Endothelial cell of umbilical vein (primary cell): ENCODE measurements around the gene GAA. TPM values are rescaled to one million over a fixed set of nuclear protein-coding genes. Genes with fewer than 3 reads are reported as not detected.

Experiments
- BruUV-seq: library from RNA; stranded (reverse); fragments of 400-500 nt; replicated peaks from 2 replicates; lab custom pipeline; 2021; lab: Mats Ljungman, UMichigan
- CTCF ChIA-PET: fragments of 300-600, 350-600 bp; sonication (Branson Sonifier 250); formaldehyde crosslinking; loops from one replicate; lab custom pipeline; 2021; ENCODE audit warnings: antibody characterized with exemption, inconsistent platforms; lab: Charles Lee
- POLR2A ChIA-PET: fragments of 300-600, 350-600 bp; sonication (Branson Sonifier 250); formaldehyde crosslinking; loops from one replicate; lab custom pipeline; 2021; ENCODE audit warnings: antibody characterized with exemption, inconsistent platforms; lab: Charles Lee
- DNase-seq: peaks from one replicate; pipeline ENCODE4 v3.0.0-alpha.2; 2011; ENCODE audit warnings: low read depth, low spot score
- FAIRE-seq: peaks from 2 replicates; lab custom pipeline; 2011; peaks lifted over from hg19 to GRCh38; lab: Jason Lieb, UNC
- H2AFZ ChIP-seq: 2 replicates; pipeline ENCODE4 v1.6.0; 2012; ENCODE audit warnings: low read depth, low read length, control low read depth, inconsistent platforms
- H3K27ac ChIP-seq: 2 replicates; pipeline ENCODE4 v1.5.1; 2011; ENCODE audit warnings: low read depth, mild to moderate bottlenecking, control low read depth, low read length, moderate library complexity; ENCODE audit not compliant: insufficient read depth
- H3K27me3 ChIP-seq, 2 experiments: 2 replicates each; pipeline versions ENCODE4 v1.6.0 to v1.6.1; 2011; ENCODE audit warnings: low read length in 2 of 2, mixed read lengths in 1 of 2; ENCODE audit not compliant: control insufficient read depth in 2 of 2, insufficient read depth in 2 of 2
- H3K36me3 ChIP-seq, 2 experiments: 2 replicates in 1 of 2; 3 replicates in 1 of 2; pipeline ENCODE4 v1.5.1; 2011; ENCODE audit warnings: low read length in 2 of 2, mild to moderate bottlenecking in 1 of 2, moderate library complexity in 1 of 2; ENCODE audit not compliant: control insufficient read depth in 2 of 2, insufficient read depth in 2 of 2; ENCODE audit errors: extremely low read depth in 1 of 2
- H3K4me1 ChIP-seq: 3 replicates; pipeline ENCODE4 v1.5.1; 2011; ENCODE audit warnings: mild to moderate bottlenecking, low read length; ENCODE audit not compliant: control insufficient read depth, insufficient read depth; ENCODE audit errors: extremely low read depth
- H3K4me2 ChIP-seq: 2 replicates; pipeline ENCODE4 v1.6.1; 2011; ENCODE audit warnings: low read length, control low read depth, mixed read lengths; ENCODE audit not compliant: insufficient read depth
- H3K4me3 ChIP-seq, 3 experiments: fragments of 200-600 bp in 1 of 3; sonication (generic), shearing (Covaris generic) in 1 of 3; replicated peaks in 1 of 3; 2 replicates each; pipeline ENCODE4 v1.5.1; 2011 to 2016; ENCODE audit warnings: control low read depth in 3 of 3, low read length in 3 of 3, mild to moderate bottlenecking in 2 of 3, inconsistent platforms in 1 of 3, low read depth in 1 of 3, moderate library complexity in 1 of 3; ENCODE audit not compliant: insufficient read depth in 1 of 3
- H3K79me2 ChIP-seq: 2 replicates; pipeline ENCODE4 v1.6.0; 2012; ENCODE audit warnings: low read length, inconsistent platforms; ENCODE audit not compliant: control insufficient read depth, insufficient read depth
- H3K9ac ChIP-seq: replicated peaks from 2 replicates; pipeline ENCODE3; 2011; ENCODE audit warnings: low read length, control low read depth; ENCODE audit not compliant: insufficient read depth; ENCODE audit errors: extremely low read depth
- H3K9me1 ChIP-seq: replicated peaks from 3 replicates; pipeline ENCODE4 v1.6.0; 2011; ENCODE audit warnings: mild to moderate bottlenecking, low read length; ENCODE audit not compliant: control insufficient read depth, insufficient read depth; ENCODE audit errors: extremely low read depth
- H3K9me3 ChIP-seq: replicated peaks from 2 replicates; pipeline ENCODE4 v1.5.1; 2012; ENCODE audit warnings: low read length, inconsistent platforms; ENCODE audit not compliant: control insufficient read depth, insufficient read depth
- H4K20me1 ChIP-seq: replicated peaks from 2 replicates; pipeline ENCODE3; 2011; ENCODE audit warnings: mild to moderate bottlenecking, low read length; ENCODE audit not compliant: control insufficient read depth, insufficient read depth; ENCODE audit errors: extremely low read depth
- EZH2 ChIP-seq: IDR thresholded peaks from 2 replicates; pipeline ENCODE4 v1.6.1; 2012; ENCODE audit warnings: borderline replicate concordance, low read depth, mild to moderate bottlenecking, moderate library complexity, low read length, inconsistent platforms; ENCODE audit not compliant: severe bottlenecking
- FOS ChIP-seq: IDR thresholded peaks from 2 replicates; pipeline ENCODE4 v1.6.1; 2011; ENCODE audit warnings: mild to moderate bottlenecking, low read length, moderate library complexity, borderline replicate concordance; ENCODE audit not compliant: insufficient read depth
- GATA2 ChIP-seq: IDR thresholded peaks from 2 replicates; pipeline ENCODE4 v1.7.0; 2011; ENCODE audit warnings: low read depth, mild to moderate bottlenecking, moderate library complexity, mixed read lengths, low read length; ENCODE audit not compliant: insufficient read length, insufficient read depth
- JUN ChIP-seq: IDR thresholded peaks from 2 replicates; pipeline ENCODE4 v1.6.1; 2011; ENCODE audit warnings: borderline replicate concordance, low read depth; ENCODE audit not compliant: insufficient read length, insufficient read depth
- MYC ChIP-seq: IDR thresholded peaks from one replicate; pipeline ENCODE4 v1.6.1; 2011; ENCODE audit warnings: mild to moderate bottlenecking, low read depth, low read length
- POLR2A ChIP-seq: IDR thresholded peaks from 2 replicates; pipeline ENCODE4 v1.6.1; 2012; ENCODE audit warnings: low read depth, mild to moderate bottlenecking, control low read depth, low read length
- POLR2AphosphoS5 ChIP-seq: IDR thresholded peaks from 2 replicates; pipeline ENCODE4 v1.6.1; 2012; ENCODE audit warnings: low read depth, mild to moderate bottlenecking, control low read depth, low read length, moderate library complexity; ENCODE audit not compliant: insufficient read depth
- dilution Hi-C: fragments of 300-500 bp; cut with MboI; formaldehyde crosslinking; loops from one replicate; pipeline ENCODE4 v1.15.0; 2019; ENCODE audit warnings: low sequenced_read_pairs; ENCODE audit not compliant: extremely low pct_ligation_motif_present
- intact Hi-C: fragments of 100-400 bp; cut with micrococcal nuclease; formaldehyde crosslinking; loops from one replicate; pipeline ENCODE4 v1.10.0; 2022
- polyA plus RNA-seq, 4 experiments: library from polyadenylated mRNA; depleted of rRNA in 3 of 4; stranded (reverse) in 3 of 4; unstranded in 1 of 4; fragments of >200 nt; gene quantifications; 2 replicates each; pipeline versions ENCODE4 v1.2.1 to v1.2.3, GENCODE V29; 2011 to 2012; ENCODE audit warnings: missing spikeins in 1 of 4
- total RNA-seq: library from RNA; stranded (reverse); gene quantifications from 2 replicates; pipeline ENCODE4 v1.2.3, GENCODE V29; 2021
- TF ChIP-seq, protein P1 (sequence below), 2 donors: IDR thresholded peaks; 1 replicate in 1 of 2; 2 replicates in 1 of 2; pipeline ENCODE4 v1.5.1; 2011; ENCODE audit warnings: low read length in 2 of 2, mild to moderate bottlenecking in 2 of 2, moderate library complexity in 2 of 2, control low read depth in 1 of 2, inconsistent platforms in 1 of 2, low read depth in 1 of 2; ENCODE audit not compliant: insufficient read depth in 1 of 2; ENCODE audit errors: extremely low read depth in 1 of 2
- TF ChIP-seq, protein P2 (sequence below): IDR thresholded peaks from 2 replicates; pipeline ENCODE4 v1.6.1; 2011; ENCODE audit not compliant: insufficient read depth, insufficient read length

Gene GAA
- total and polyA plus RNA-seq, 2 donors (not counting 3 experiments of a cell fraction or from before 2014, with no cell fraction given), result 26.3 to 49.7 TPM

DNA sequence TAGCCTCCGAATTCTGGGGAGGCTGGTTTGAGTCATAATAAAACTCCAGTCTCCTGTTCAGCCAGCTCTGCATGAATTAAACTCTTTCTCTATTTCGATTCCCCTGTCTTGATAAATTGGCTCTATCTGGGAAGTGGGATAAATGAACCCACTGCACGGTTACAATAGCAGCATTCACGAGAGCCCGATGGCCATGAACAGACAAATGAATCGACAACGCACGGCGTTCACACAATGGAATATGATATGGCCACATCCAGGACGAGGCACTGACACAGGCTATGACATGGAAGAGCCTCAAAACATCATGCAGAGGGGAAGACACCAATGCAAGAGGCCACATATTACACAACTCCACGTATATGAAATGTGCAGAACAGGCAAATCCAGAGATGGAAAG, 62.8 kb downstream of the GAA start:
- H3K4me2 ChIP-seq, result no peak overlapping the region
- peaks cover 6 to 11% of the 10 kb centered on the region in 2 experiments for H3K27me3 ChIP-seq
- no peaks in the 10 kb centered on the region for H3K36me3 ChIP-seq
- no peak for DNase-seq
- no peak overlapping the region for H2AFZ ChIP-seq
- H3K4me1 ChIP-seq, result no peaks in the 10 kb centered on the region
- H3K27ac ChIP-seq, result no peak overlapping the region
- no peaks in the 10 kb centered on the region for H3K79me2 ChIP-seq
- no peak overlapping the region for H3K9ac ChIP-seq
- H3K9me1 ChIP-seq, result no peaks in the 10 kb centered on the region
- CTCF ChIA-PET, result no interaction called here
- POLR2A ChIA-PET, result no interaction called here
- no TSS peak for BruUV-seq
- dilution Hi-C loops, result no loop called here
- H4K20me1 ChIP-seq, result no peaks in the 10 kb centered on the region
- no peaks in the 10 kb centered on the region for H3K9me3 ChIP-seq
- FAIRE-seq, result no peak
- TF ChIP-seq POLR2AphosphoS5 (no peak), EZH2 (no peak), GATA2 (no peak), POLR2A (no peak), JUN (no peak), MYC (no peak), FOS (no peak)
- TF ChIP-seq, protein P1, sequence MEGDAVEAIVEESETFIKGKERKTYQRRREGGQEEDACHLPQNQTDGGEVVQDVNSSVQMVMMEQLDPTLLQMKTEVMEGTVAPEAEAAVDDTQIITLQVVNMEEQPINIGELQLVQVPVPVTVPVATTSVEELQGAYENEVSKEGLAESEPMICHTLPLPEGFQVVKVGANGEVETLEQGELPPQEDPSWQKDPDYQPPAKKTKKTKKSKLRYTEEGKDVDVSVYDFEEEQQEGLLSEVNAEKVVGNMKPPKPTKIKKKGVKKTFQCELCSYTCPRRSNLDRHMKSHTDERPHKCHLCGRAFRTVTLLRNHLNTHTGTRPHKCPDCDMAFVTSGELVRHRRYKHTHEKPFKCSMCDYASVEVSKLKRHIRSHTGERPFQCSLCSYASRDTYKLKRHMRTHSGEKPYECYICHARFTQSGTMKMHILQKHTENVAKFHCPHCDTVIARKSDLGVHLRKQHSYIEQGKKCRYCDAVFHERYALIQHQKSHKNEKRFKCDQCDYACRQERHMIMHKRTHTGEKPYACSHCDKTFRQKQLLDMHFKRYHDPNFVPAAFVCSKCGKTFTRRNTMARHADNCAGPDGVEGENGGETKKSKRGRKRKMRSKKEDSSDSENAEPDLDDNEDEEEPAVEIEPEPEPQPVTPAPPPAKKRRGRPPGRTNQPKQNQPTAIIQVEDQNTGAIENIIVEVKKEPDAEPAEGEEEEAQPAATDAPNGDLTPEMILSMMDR (IDR thresholded peaks at IDR 0.05; ENCODE audit: extremely low read depth in 1 of 2, insufficient read depth in 1 of 2, low read depth in 1 of 2, low read length in 2 of 2), result no peak
- TF ChIP-seq, protein P2, sequence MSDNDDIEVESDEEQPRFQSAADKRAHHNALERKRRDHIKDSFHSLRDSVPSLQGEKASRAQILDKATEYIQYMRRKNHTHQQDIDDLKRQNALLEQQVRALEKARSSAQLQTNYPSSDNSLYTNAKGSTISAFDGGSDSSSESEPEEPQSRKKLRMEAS, result no peak
- H3K4me3 ChIP-seq, result no peak overlapping the region
- intact Hi-C loops, result no loop called here
